ENCODE results near the gene UGT1A4. TPM values are rescaled to one million over a fixed set of nuclear protein-coding genes. Genes with fewer than 3 reads are reported as not detected.

UGT1A4 gene
- 0.06 to 0.16 TPM (median 0.10 TPM) in 4 of 5 replicates, not detected in the other for total RNA-seq (2022; extraction: Qiagen RNA extraction)

GRCh38 chr2:233718552-233718951 is at the start of gene UGT1A4:
TSS of gene UGT1A4 (plus strand) at chr2:233718736. CDS start at chr2:233718821, 85 bp downstream.

GRCh38 chr2:233671290-233672161 is 47.0 kb upstream of the UGT1A4 start, which contains the start of gene UGT1A9:
TSS of gene UGT1A9 (plus strand) at chr2:233671898. CDS start at chr2:233671935, 37 bp downstream.

GRCh38 chr2:233681521-233682099 is 36.9 kb upstream of the UGT1A4 start, which contains the start of gene UGT1A7:
TSS of gene UGT1A7 (plus strand) at chr2:233681901. CDS start at chr2:233681938, 37 bp downstream.

GRCh38 chr2:233692648-233693047 is 25.9 kb upstream of the UGT1A4 start, which contains the start of gene UGT1A6:
TSS of gene UGT1A6 (plus strand) at chr2:233692890. CDS start at chr2:233693005, 115 bp downstream.

GRCh38 chr2:233712611-233713261 is 5.8 kb upstream of the UGT1A4 start, which contains the start of gene UGT1A5:
TSS of gene UGT1A5 (plus strand) at chr2:233712907. CDS start at chr2:233712992, 85 bp downstream.

GRCh38 chr2:233728723-233729301 is 10.3 kb downstream of the UGT1A4 start, which contains the start of gene UGT1A3:
TSS of gene UGT1A3 (plus strand) at chr2:233729042. CDS start at chr2:233729127, 85 bp downstream.

GRCh38 chr2:233760043-233760442 is 41.5 kb downstream of the UGT1A4 start, which contains the start of gene UGT1A1:
TSS of gene UGT1A1 (plus strand) at chr2:233760270. CDS start at chr2:233760288, 18 bp downstream.

GRCh38 chr2:233778030-233778429 is 59.5 kb downstream of the UGT1A4 start, which contains the start of gene MROH2A:
TSS of gene MROH2A (plus strand) at chr2:233778330. CDS start at chr2:233779359, 1,029 bp downstream.

Other genes with a start within 250 kb of the UGT1A4 start
- gene USP40, start 152.0 kb upstream of the UGT1A4 start, total RNA-seq (2022; extraction: Qiagen RNA extraction): 23.2 to 26.7 TPM (median 23.9 TPM) in 5 replicates
- 0.05 to 0.06 TPM in 2 of 5 replicates, not detected in the others for gene UGT1A8, start 101.1 kb upstream of the UGT1A4 start, total RNA-seq (2022; extraction: Qiagen RNA extraction)
- gene UGT1A10, start 82.3 kb upstream of the UGT1A4 start, total RNA-seq (2022; extraction: Qiagen RNA extraction): 0.08 to 0.09 TPM in 2 of 5 replicates, not detected in the others
- 3.6 to 6.4 TPM (median 4.2 TPM) in 5 replicates for gene UGT1A9, start 46.8 kb upstream of the UGT1A4 start, total RNA-seq (2022; extraction: Qiagen RNA extraction)
- gene UGT1A7, start 36.8 kb upstream of the UGT1A4 start, total RNA-seq (2022; extraction: Qiagen RNA extraction): 2.9 to 4.8 TPM (median 3.8 TPM) in 5 replicates
- 0.47 to 1.5 TPM (median 1.1 TPM) in 5 replicates for gene UGT1A6, start 25.8 kb upstream of the UGT1A4 start, total RNA-seq (2022; extraction: Qiagen RNA extraction)
- gene UGT1A5, start 5.8 kb upstream of the UGT1A4 start, total RNA-seq (2022; extraction: Qiagen RNA extraction): 0.08 to 0.13 TPM in 2 of 5 replicates, not detected in the others
- gene UGT1A3, start 10.3 kb downstream of the UGT1A4 start, total RNA-seq (2022; extraction: Qiagen RNA extraction): 0.06 to 0.20 TPM (median 0.14 TPM) in 4 of 5 replicates, not detected in the other
- 0.56 to 1.1 TPM (median 0.91 TPM) in 5 replicates for gene UGT1A1, start 41.5 kb downstream of the UGT1A4 start, total RNA-seq (2022; extraction: Qiagen RNA extraction)
- gene MROH2A, start 59.6 kb downstream of the UGT1A4 start, total RNA-seq (2022; extraction: Qiagen RNA extraction): 0.12 to 0.29 TPM (median 0.21 TPM) in 4 of 5 replicates, not detected in the other
- 52.3 to 59.6 TPM (median 55.7 TPM) in 5 replicates for gene HJURP, start 135.8 kb downstream of the UGT1A4 start, total RNA-seq (2022; extraction: Qiagen RNA extraction)
- 0.09 to 0.52 TPM (median 0.29 TPM) in 5 replicates for gene TRPM8, start 198.6 kb downstream of the UGT1A4 start, total RNA-seq (2022; extraction: Qiagen RNA extraction)